Caco-2 (cell line): ENCODE data around the gene JAG1. TPM values are rescaled to one million over a fixed set of nuclear protein-coding genes. Genes with fewer than 3 reads are reported as not detected.

ENCODE experiments used
- BruUV-seq: library from RNA; stranded (reverse); fragments of 400-500 nt; replicated peaks from 2 replicates; lab custom pipeline; 2021; lab: Mats Ljungman, UMichigan
- CTCF ChIA-PET: fragments of 300-600 bp; sonication (Branson Sonifier 250); formaldehyde crosslinking; loops from one replicate; lab custom pipeline; 2022; ENCODE audit warnings: antibody characterized with exemption; lab: Charles Lee
- POLR2A ChIA-PET: fragments of 300-600 bp; sonication (Branson Sonifier 250); formaldehyde crosslinking; loops from one replicate; lab custom pipeline; 2022; ENCODE audit warnings: antibody characterized with exemption; lab: Charles Lee
- DNase-seq, 2 experiments: peaks; one replicate each; pipeline versions ENCODE4 v3.0.0 to v3.0.0-alpha.2; 2020 to 2022
- H3K27me3 ChIP-seq: replicated peaks from 2 replicates; pipeline ENCODE4 v1.6.0; 2011; ENCODE audit warnings: low read length; ENCODE audit not compliant: control insufficient read depth, insufficient read depth
- H3K36me3 ChIP-seq: 2 replicates; pipeline ENCODE4 v1.5.1; 2011; ENCODE audit warnings: low read length; ENCODE audit not compliant: control insufficient read depth, insufficient read depth
- H3K4me1 ChIP-seq: fragments of 250-450 bp; sonication (Bioruptor Pico); 2 replicates; pipeline ENCODE4 v1.5.1; 2020; ENCODE audit warnings: mild to moderate bottlenecking
- H3K4me3 ChIP-seq: 2 replicates; pipeline ENCODE4 v1.5.1; 2011; ENCODE audit warnings: low read depth, mild to moderate bottlenecking, control low read depth, low read length
- H3K9me3 ChIP-seq: fragments of 250-450 bp; sonication (Bioruptor Pico); 2 replicates; pipeline ENCODE4 v1.5.1; 2020; ENCODE audit warnings: mild to moderate bottlenecking, moderate library complexity
- H3K27ac Mint-ChIP-seq: one replicate; pipeline ENCODE4 v1.8.0; 2022; ENCODE audit warnings: mixed read lengths; ENCODE audit not compliant: unreplicated experiment
- H3K27me3 Mint-ChIP-seq: one replicate; pipeline ENCODE4 v1.8.0; 2022; ENCODE audit warnings: mixed read lengths; ENCODE audit not compliant: insufficient read depth, unreplicated experiment
- H3K36me3 Mint-ChIP-seq: one replicate; pipeline ENCODE4 v1.8.0; 2022; ENCODE audit warnings: mild to moderate bottlenecking, mixed read lengths; ENCODE audit not compliant: insufficient read depth, unreplicated experiment
- H3K4me1 Mint-ChIP-seq: one replicate; pipeline ENCODE4 v1.8.0; 2022; ENCODE audit warnings: low read depth, mixed read lengths; ENCODE audit not compliant: unreplicated experiment
- H3K4me3 Mint-ChIP-seq: one replicate; pipeline ENCODE4 v1.8.0; 2022; ENCODE audit warnings: mild to moderate bottlenecking, moderate library complexity, mixed read lengths; ENCODE audit not compliant: unreplicated experiment
- H3K9me3 Mint-ChIP-seq: one replicate; pipeline ENCODE4 v1.8.0; 2022; ENCODE audit warnings: mixed read lengths; ENCODE audit not compliant: unreplicated experiment
- CTCF ChIP-seq, 2 experiments: fragments of 200-600 bp in 1 of 2; IDR thresholded peaks; 1 replicate in 1 of 2; 2 replicates in 1 of 2; pipeline versions ENCODE4 v1.5.1 to v1.8.0; 2011 to 2022; ENCODE audit warnings: antibody characterized with exemption in 1 of 2, control low read depth in 1 of 2, inconsistent platforms in 1 of 2, low read depth in 1 of 2, low read length in 1 of 2, mild to moderate bottlenecking in 1 of 2, moderate library complexity in 1 of 2; ENCODE audit not compliant: insufficient read depth in 1 of 2, severe bottlenecking in 1 of 2, unreplicated experiment in 1 of 2
- intact Hi-C: fragments of 100-400 bp; cut with micrococcal nuclease; formaldehyde crosslinking; loops from one replicate; pipeline ENCODE4 v1.10.0; 2022; ENCODE audit not compliant: unreplicated experiment
- total RNA-seq: library from RNA; stranded (reverse); gene quantifications from 2 replicates; pipeline ENCODE4 v1.2.3, GENCODE V29; 2022

JAG1 gene
- total RNA-seq, 1 experiment from 2014 or later, result 69.8 TPM

GRCh38 chr20:10634683-10635411 is 39.0 kb downstream of the JAG1 start:
- H3K4me1 ChIP-seq, result 0 out of 2 replicates have a peak, but pooled peaks cover 10% of the 10 kb centered on the region
- H3K9me3 ChIP-seq, result no peaks in the 10 kb centered on the region
- ChIA-PET POLR2A (no interaction called here), CTCF (no interaction called here)
- TF ChIP-seq CTCF (IDR thresholded peaks at IDR 0.05; ENCODE audit: insufficient read depth in 1 of 2, low read depth in 1 of 2, low read length in 1 of 2, severe bottlenecking in 1 of 2, unreplicated experiment in 1 of 2), result no peak
- peaks cover 36% of the 10 kb centered on the region for H3K36me3 Mint-ChIP-seq
- no peak for DNase-seq
- H3K4me3 Mint-ChIP-seq, result no peak overlapping the region
- peaks cover 11% of the 10 kb centered on the region for H3K4me1 Mint-ChIP-seq
- no peaks in the 10 kb centered on the region for H3K9me3 Mint-ChIP-seq
- H3K27ac Mint-ChIP-seq, result no peak overlapping the region
- intact Hi-C loops, result no loop called here
- H3K27me3 ChIP-seq, result no peaks in the 10 kb centered on the region
- peaks cover 1% of the 10 kb centered on the region; the same call in 1 of the 2 replicates for H3K36me3 ChIP-seq
- H3K4me3 ChIP-seq, result no peak overlapping the region
- BruUV-seq, result no TSS peak
- H3K27me3 Mint-ChIP-seq, result no peaks in the 10 kb centered on the region

- no peak for DNase-seq
- no peak overlapping the region for H3K4me3 Mint-ChIP-seq
- Histone ChIP-seq H3K36me3 (peaks cover 1% of the 10 kb centered on the region; the same call in 1 of the 2 replicates), H3K9me3 (no peaks in the 10 kb centered on the region), H3K4me3 (no peak overlapping the region), H3K4me1 (0 out of 2 replicates have a peak, but pooled peaks cover 10% of the 10 kb centered on the region), H3K27me3 (no peaks in the 10 kb centered on the region)
- no peak for TF ChIP-seq CTCF (IDR thresholded peaks at IDR 0.05; ENCODE audit: insufficient read depth in 1 of 2, low read depth in 1 of 2, low read length in 1 of 2, severe bottlenecking in 1 of 2, unreplicated experiment in 1 of 2)
- H3K36me3 Mint-ChIP-seq, result peaks cover 30% of the 10 kb centered on the region
- POLR2A ChIA-PET, result no interaction called here
- no peak overlapping the region for H3K27ac Mint-ChIP-seq
- no TSS peak for BruUV-seq
- H3K4me1 Mint-ChIP-seq, result peaks cover 11% of the 10 kb centered on the region
- H3K9me3 Mint-ChIP-seq, result no peaks in the 10 kb centered on the region
- intact Hi-C loops, result no loop called here
- no peaks in the 10 kb centered on the region for H3K27me3 Mint-ChIP-seq
- CTCF ChIA-PET, result no interaction called here
These were observed 39.6 kb downstream of the JAG1 start for GRCh38 chr20:10634211-10634610.

DNA sequence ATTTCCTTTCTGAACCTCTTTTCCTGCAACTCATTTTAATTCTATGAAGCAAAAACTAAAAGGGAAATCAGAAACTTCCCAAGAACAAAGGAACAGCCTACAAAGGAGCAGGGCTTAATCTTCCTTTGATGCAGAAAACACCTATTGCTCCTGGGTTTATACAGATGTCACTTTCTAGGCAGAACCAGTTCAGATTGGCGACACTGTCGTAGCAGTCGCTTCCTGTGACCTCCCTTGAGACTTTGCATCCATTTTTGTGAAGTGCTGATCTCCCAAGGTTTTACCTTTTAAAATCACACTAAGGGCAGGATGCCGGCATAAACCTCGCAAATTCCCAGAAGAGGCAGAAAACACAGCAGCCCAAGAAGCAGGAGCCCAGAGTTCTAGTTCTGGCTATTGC is 40.1 kb downstream of the JAG1 start:
- no peak for TF ChIP-seq CTCF (IDR thresholded peaks at IDR 0.05; ENCODE audit: insufficient read depth in 1 of 2, low read depth in 1 of 2, low read length in 1 of 2, severe bottlenecking in 1 of 2, unreplicated experiment in 1 of 2)
- ChIA-PET POLR2A (no interaction called here), CTCF (no interaction called here)
- DNase-seq, result no peak
- no peak overlapping the region for H3K4me3 ChIP-seq
- peaks cover 11% of the 10 kb centered on the region for H3K4me1 Mint-ChIP-seq
- no peak overlapping the region for H3K27ac Mint-ChIP-seq
- peaks cover 26% of the 10 kb centered on the region for H3K36me3 Mint-ChIP-seq
- H3K9me3 Mint-ChIP-seq, result no peaks in the 10 kb centered on the region
- H3K27me3 Mint-ChIP-seq, result no peaks in the 10 kb centered on the region
- no peaks in the 10 kb centered on the region for H3K9me3 ChIP-seq
- BruUV-seq, result no TSS peak
- H3K4me3 Mint-ChIP-seq, result no peak overlapping the region
- intact Hi-C loops, result no loop called here
- 0 out of 2 replicates have a peak, but pooled peaks cover 10% of the 10 kb centered on the region for H3K4me1 ChIP-seq
- no peaks in the 10 kb centered on the region for H3K27me3 ChIP-seq
- H3K36me3 ChIP-seq, result peaks cover 1% of the 10 kb centered on the region; the same call in 1 of the 2 replicates
